Measurements from ENCODE around the gene PDIA2.

The PDIA2 gene

DNA sequence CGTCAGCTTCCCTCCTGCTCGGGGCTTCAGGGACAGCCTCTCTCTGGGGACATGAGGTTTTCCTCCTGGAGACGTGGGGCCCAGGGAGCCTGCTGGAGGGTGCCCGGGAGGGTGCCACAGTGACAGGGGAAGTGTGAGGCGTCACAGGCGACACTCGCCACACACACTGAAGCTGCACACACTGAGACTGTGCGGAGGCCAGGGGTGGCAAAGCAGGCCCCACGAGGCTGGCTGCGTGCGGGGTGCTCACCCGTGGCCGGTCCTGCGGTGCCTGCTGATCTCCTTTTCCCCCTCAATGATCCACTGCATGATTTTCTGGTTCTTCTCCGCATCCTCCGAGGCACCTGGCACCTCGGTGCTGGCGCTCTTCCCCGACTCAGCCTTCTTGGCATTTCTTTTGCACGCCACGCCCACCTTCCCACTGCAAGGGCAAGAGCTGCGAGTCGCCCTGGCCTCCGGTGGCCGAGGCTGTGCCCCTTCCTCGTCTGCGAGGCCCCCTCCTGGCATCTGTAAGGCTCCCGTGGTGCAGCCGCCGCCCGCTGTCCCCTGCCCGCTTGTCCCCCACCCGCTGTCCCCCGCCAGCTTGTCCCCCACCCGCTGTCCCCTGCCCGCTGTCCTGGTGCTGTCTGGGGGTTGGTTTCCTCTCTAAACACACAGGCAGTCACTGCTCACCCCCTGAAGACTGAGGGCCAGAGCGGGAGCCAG lies 14.0 kb downstream of the PDIA2 start:
- Histone ChIP-seq H3K4me3 (ENCODE audit: low read depth in 1 of 2, low read length in 2 of 2) (no peak overlapping the region), H3K4me1 (ENCODE audit: control insufficient read depth in 1 of 2, insufficient read depth in 2 of 2, low read length in 2 of 2) (no peaks in the 10 kb centered on the region), H3K9me3 (ENCODE audit: control insufficient read depth in 1 of 2, low read length in 2 of 2) (no peaks in the 10 kb centered on the region), H3K27me3 (ENCODE audit: control insufficient read depth in 1 of 2, insufficient read depth in 2 of 2, low read length in 2 of 2) (no peaks in the 10 kb centered on the region), H3K9ac (ENCODE audit: low read depth in 1 of 2, low read length in 2 of 2) (no peak overlapping the region), H3K27ac (ENCODE audit: low read depth, low read length) (no peak overlapping the region), H3K36me3 (ENCODE audit: control insufficient read depth in 1 of 2, insufficient read depth in 2 of 2, low read length in 2 of 2) (peaks cover 8 to 38% of the 10 kb centered on the region in 2 donors)

DNA sequence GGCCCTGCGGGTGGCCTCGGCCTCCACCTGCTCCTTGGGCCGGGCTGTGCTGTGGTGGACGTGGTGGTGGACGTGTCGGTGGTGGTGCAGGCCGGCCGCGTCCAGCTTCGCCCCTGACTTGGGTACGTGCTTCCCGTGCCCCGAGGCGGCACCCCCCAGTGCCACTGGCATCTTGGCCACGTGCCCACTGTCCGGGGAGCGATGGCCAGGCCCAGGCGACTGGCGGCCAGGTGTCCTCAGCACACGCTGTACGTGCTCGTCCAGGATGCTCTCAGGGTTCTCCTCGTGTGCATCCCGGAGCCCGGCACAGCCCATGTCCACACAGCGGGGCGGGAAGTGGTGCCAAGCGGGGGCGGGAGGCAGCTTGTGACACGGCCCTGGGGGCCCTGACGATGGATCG lies 14.9 kb downstream of the PDIA2 start:
- H3K4me1 ChIP-seq (ENCODE audit: control insufficient read depth in 1 of 2, insufficient read depth in 2 of 2, low read length in 2 of 2), result no peaks in the 10 kb centered on the region
- peaks cover 8 to 36% of the 10 kb centered on the region in 2 donors for H3K36me3 ChIP-seq (ENCODE audit: control insufficient read depth in 1 of 2, insufficient read depth in 2 of 2, low read length in 2 of 2)
- H3K27ac ChIP-seq (ENCODE audit: low read depth, low read length), result no peak overlapping the region
- no peak overlapping the region for H3K4me3 ChIP-seq (ENCODE audit: low read depth in 1 of 2, low read length in 2 of 2)
- no peaks in the 10 kb centered on the region for H3K9me3 ChIP-seq (ENCODE audit: control insufficient read depth in 1 of 2, low read length in 2 of 2)
- no peak overlapping the region for H3K9ac ChIP-seq (ENCODE audit: low read depth in 1 of 2, low read length in 2 of 2)
- no peaks in the 10 kb centered on the region for H3K27me3 ChIP-seq (ENCODE audit: control insufficient read depth in 1 of 2, insufficient read depth in 2 of 2, low read length in 2 of 2)

DNA sequence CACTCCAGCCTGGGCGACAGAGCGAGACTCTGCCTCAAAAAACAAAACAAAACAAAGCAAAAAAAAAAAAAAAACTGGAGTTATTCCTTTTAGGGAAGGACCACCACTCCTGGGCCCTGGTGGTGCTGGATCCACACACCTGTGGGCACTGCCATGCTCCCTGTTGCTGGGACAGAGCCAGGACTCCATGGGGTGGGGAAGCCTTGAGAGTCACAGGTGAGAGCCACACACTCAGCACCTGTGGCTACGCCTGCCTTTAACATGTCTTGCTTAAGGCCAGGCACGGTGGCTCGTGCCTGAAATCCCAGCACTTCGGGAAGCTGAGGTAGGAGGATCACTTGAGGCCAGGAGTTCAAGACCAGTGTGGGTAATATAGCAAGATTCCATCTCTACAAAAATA lies 18.3 kb downstream of the PDIA2 start:
- H3K4me1 ChIP-seq (ENCODE audit: control insufficient read depth in 1 of 2, insufficient read depth in 2 of 2, low read length in 2 of 2), result no peaks in the 10 kb centered on the region
- H3K9ac ChIP-seq (ENCODE audit: low read depth in 1 of 2, low read length in 2 of 2), result no peak overlapping the region
- no peak overlapping the region for H3K4me3 ChIP-seq (ENCODE audit: low read depth in 1 of 2, low read length in 2 of 2)
- no peak overlapping the region for H3K27ac ChIP-seq (ENCODE audit: low read depth, low read length)
- no peaks in the 10 kb centered on the region for H3K27me3 ChIP-seq (ENCODE audit: control insufficient read depth in 1 of 2, insufficient read depth in 2 of 2, low read length in 2 of 2)
- H3K9me3 ChIP-seq (ENCODE audit: control insufficient read depth in 1 of 2, low read length in 2 of 2), result no peaks in the 10 kb centered on the region
- peaks cover 10 to 39% of the 10 kb centered on the region in 2 donors for H3K36me3 ChIP-seq (ENCODE audit: control insufficient read depth in 1 of 2, insufficient read depth in 2 of 2, low read length in 2 of 2)

DNA sequence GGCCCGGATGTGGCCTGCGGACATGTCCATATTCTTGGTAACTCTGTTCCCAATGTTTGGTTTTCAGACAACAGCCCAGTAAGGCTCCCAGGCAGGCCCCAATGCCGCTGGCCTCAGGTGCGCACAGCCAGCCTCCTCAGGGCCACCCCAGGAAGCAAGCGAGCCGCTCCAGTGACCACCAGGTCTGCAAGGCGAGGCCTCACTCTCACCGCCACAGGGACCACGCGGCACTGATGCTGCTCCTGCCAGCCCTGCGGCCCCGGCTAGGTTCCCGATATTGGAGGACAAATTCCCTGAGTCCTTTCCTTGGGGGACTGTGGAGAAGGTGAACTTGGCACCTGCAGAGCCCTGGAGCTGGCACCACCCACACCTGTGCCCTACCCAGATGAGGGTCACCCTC lies 19.0 kb downstream of the PDIA2 start:
- H3K36me3 ChIP-seq (ENCODE audit: control insufficient read depth in 1 of 2, insufficient read depth in 2 of 2, low read length in 2 of 2), result peaks cover 10 to 40% of the 10 kb centered on the region in 2 donors
- no peak overlapping the region for H3K9ac ChIP-seq (ENCODE audit: low read depth in 1 of 2, low read length in 2 of 2)
- H3K9me3 ChIP-seq (ENCODE audit: control insufficient read depth in 1 of 2, low read length in 2 of 2), result no peaks in the 10 kb centered on the region
- no peaks in the 10 kb centered on the region for H3K27me3 ChIP-seq (ENCODE audit: control insufficient read depth in 1 of 2, insufficient read depth in 2 of 2, low read length in 2 of 2)
- no peak overlapping the region for H3K4me3 ChIP-seq (ENCODE audit: low read depth in 1 of 2, low read length in 2 of 2)
- no peaks in the 10 kb centered on the region for H3K4me1 ChIP-seq (ENCODE audit: control insufficient read depth in 1 of 2, insufficient read depth in 2 of 2, low read length in 2 of 2)
- H3K27ac ChIP-seq (ENCODE audit: low read depth, low read length), result no peak overlapping the region

DNA sequence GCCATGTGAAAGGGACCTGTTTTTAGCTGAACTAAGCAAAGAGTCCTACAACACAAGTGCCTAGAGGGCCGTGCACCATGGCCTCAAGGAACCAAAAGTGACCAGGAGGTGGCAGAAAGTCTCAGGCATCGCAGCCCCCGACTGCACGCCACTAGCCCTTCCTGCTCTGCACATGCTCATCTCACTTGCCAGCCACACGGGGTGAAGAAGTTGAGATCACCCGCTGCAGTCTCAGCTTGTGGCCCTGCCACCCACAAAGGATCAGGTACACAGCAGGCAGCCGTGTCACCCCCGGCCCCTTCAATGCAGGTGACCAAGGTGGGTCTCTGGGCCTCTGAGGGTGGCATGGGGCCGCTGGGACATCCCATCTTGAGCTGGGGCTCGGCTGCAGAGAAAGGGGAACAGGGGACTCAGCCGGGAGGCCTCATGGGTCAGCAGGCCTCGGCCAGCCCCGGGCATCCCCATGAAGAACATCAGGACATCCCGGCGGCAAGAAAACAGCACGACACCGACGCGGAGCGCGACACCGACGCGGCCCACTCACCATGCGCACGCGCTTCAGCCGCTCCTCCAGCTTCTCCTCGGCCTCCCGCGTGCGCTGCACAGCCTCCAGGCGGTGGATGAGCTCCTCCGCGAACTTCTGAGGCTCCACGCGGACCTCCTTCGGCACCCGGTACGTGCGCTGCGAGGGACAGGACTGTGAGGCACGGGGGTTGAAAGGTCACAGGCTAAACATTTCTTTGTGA lies 21.0 kb downstream of the PDIA2 start:
- no peak overlapping the region for H3K27ac ChIP-seq (ENCODE audit: low read depth, low read length)
- no peak overlapping the region for H3K9ac ChIP-seq (ENCODE audit: low read depth in 1 of 2, low read length in 2 of 2)
- H3K27me3 ChIP-seq (ENCODE audit: control insufficient read depth in 1 of 2, insufficient read depth in 2 of 2, low read length in 2 of 2), result no peaks in the 10 kb centered on the region
- no peaks in the 10 kb centered on the region for H3K4me1 ChIP-seq (ENCODE audit: control insufficient read depth in 1 of 2, insufficient read depth in 2 of 2, low read length in 2 of 2)
- H3K36me3 ChIP-seq (ENCODE audit: control insufficient read depth in 1 of 2, insufficient read depth in 2 of 2, low read length in 2 of 2), result peaks cover 14 to 49% of the 10 kb centered on the region in 2 donors
- H3K9me3 ChIP-seq (ENCODE audit: control insufficient read depth in 1 of 2, low read length in 2 of 2), result no peaks in the 10 kb centered on the region
- no peak overlapping the region for H3K4me3 ChIP-seq (ENCODE audit: low read depth in 1 of 2, low read length in 2 of 2)

DNA sequence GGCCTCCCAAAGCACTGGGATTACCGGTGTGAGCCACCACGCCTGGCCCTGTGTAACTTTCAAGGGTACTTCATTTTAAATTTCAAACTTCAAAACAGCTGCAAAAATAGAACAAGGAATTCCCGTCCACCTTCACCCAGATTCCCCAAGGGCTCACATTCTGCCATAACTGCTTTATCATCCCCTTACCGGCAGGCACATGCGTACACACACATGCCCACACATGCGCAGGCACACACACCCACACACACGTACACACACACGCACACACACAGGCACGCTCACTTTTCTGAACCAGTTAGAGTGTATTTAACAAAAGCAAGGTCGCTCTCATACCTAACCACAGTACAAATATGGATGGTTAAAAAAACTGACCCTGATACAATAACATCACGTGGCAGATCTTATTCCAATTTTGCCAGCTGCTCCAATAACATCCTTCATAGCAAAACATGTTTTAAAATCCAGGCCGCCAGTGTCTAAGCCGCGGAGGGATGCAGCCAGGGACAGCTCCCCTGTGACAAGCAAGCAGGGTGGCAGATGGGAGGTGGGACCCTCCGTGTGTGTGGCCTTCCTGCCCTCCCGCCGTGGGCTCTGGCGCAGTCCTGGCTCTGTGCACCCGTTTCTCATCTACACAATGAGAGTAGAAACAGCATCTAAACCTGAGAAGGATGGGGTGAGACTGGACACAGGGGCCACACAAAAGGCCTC lies 23.1 kb downstream of the PDIA2 start:
- Histone ChIP-seq H3K4me1 (ENCODE audit: control insufficient read depth in 1 of 2, insufficient read depth in 2 of 2, low read length in 2 of 2) (no peaks in the 10 kb centered on the region), H3K9ac (ENCODE audit: low read depth in 1 of 2, low read length in 2 of 2) (no peak overlapping the region), H3K36me3 (ENCODE audit: control insufficient read depth in 1 of 2, insufficient read depth in 2 of 2, low read length in 2 of 2) (peaks cover 23 to 57% of the 10 kb centered on the region in 2 donors), H3K9me3 (ENCODE audit: control insufficient read depth in 1 of 2, low read length in 2 of 2) (no peaks in the 10 kb centered on the region), H3K27me3 (ENCODE audit: control insufficient read depth in 1 of 2, insufficient read depth in 2 of 2, low read length in 2 of 2) (no peaks in the 10 kb centered on the region), H3K4me3 (ENCODE audit: low read depth in 1 of 2, low read length in 2 of 2) (no peak overlapping the region), H3K27ac (ENCODE audit: low read depth, low read length) (no peak overlapping the region)

DNA sequence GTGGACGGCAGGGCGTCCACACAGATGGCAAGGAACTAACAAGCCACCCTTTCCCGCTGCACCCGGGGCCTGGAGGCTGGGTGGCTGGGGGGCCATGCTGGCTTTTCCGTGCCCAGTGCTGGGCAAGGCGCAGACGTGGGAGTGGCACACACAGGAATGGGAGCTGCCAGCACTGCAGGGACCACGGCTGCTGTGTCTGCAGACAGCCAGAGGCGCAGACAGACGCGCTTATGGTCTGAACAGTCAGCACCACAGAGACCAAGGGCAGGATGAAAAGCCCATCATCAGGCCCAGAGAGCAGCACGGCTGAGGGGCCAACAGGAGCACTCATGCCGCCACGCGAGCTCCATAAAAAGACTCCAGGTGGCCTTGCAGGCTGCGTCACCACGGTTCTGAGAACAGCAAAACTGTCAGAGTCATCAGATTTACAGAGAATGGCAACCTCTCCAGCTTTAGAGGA lies 24.0 kb downstream of the PDIA2 start:
- Histone ChIP-seq H3K9ac (ENCODE audit: low read depth in 1 of 2, low read length in 2 of 2) (no peak overlapping the region), H3K36me3 (ENCODE audit: control insufficient read depth in 1 of 2, insufficient read depth in 2 of 2, low read length in 2 of 2) (peaks cover 23 to 61% of the 10 kb centered on the region in 2 donors), H3K27ac (ENCODE audit: low read depth, low read length) (no peak overlapping the region)

DNA sequence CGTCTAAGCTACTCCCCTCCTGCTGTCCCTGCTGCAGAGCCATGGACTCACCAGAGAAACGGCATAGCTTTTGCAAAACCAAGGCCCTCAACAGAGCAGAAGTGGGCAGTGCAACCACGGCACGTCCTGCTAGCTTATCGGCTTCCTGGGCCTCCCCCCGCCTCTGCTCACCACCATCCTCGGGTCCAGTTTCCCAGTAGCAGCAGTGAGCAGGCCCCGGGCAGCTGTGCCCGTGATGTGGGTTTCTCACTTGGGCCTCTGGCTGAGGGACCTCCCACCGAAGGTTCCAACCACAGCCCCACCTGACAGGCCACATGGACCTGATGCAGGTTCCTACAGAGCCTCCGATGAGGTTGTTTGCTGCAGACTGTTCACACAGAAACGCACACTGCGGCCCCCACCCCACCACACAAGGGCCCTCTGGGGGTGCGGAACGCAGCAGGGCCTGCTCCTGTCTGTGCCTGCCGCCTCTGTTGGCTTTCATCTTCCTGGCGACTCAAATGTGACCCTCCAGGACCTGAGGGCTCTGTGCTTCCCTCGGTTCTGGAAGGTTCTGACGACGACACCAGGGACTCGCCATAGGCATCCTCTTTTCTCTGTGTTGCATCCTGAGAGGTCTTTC lies 24.8 kb downstream of the PDIA2 start:
- Histone ChIP-seq H3K4me1 (ENCODE audit: control insufficient read depth in 1 of 2, insufficient read depth in 2 of 2, low read length in 2 of 2) (no peaks in the 10 kb centered on the region), H3K36me3 (ENCODE audit: control insufficient read depth in 1 of 2, insufficient read depth in 2 of 2, low read length in 2 of 2) (peaks cover 23 to 61% of the 10 kb centered on the region in 2 donors), H3K9me3 (ENCODE audit: control insufficient read depth in 1 of 2, low read length in 2 of 2) (no peaks in the 10 kb centered on the region), H3K27me3 (ENCODE audit: control insufficient read depth in 1 of 2, insufficient read depth in 2 of 2, low read length in 2 of 2) (no peaks in the 10 kb centered on the region), H3K9ac (ENCODE audit: low read depth in 1 of 2, low read length in 2 of 2) (no peak overlapping the region), H3K4me3 (ENCODE audit: low read depth in 1 of 2, low read length in 2 of 2) (no peak overlapping the region), H3K27ac (ENCODE audit: low read depth, low read length) (no peak overlapping the region)

More for the DNA sequence above, 24.0 kb downstream of the PDIA2 start:
- H3K27me3 ChIP-seq (ENCODE audit: control insufficient read depth in 1 of 2, insufficient read depth in 2 of 2, low read length in 2 of 2), result no peaks in the 10 kb centered on the region
- H3K4me1 ChIP-seq (ENCODE audit: control insufficient read depth in 1 of 2, insufficient read depth in 2 of 2, low read length in 2 of 2), result no peaks in the 10 kb centered on the region
- H3K9me3 ChIP-seq (ENCODE audit: control insufficient read depth in 1 of 2, low read length in 2 of 2), result no peaks in the 10 kb centered on the region
- no peak overlapping the region for H3K4me3 ChIP-seq (ENCODE audit: low read depth in 1 of 2, low read length in 2 of 2)

DNA sequence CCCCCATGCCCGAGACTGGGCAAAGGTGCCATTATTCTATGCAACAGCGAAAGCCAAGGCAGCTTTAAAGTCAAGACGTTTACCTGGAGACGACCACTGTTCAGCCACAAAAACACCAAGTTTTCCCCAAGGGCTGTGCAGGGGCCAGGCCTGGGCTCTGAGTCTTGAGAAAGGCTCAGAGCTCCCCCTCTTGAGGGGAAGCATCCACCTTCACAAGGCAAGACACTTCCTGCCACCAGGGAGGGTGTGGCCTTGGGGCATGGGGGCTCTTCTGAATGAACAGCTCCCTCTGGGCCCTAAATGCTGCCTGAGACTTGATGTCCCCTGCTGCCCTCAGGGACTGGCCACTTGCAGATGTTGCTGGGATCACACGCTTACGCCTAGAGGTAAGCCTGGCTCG lies 26.5 kb downstream of the PDIA2 start:
- no peak overlapping the region for H3K4me3 ChIP-seq (ENCODE audit: low read depth in 1 of 2, low read length in 2 of 2)
- no peak overlapping the region for H3K9ac ChIP-seq (ENCODE audit: low read depth in 1 of 2, low read length in 2 of 2)
- no peaks in the 10 kb centered on the region for H3K4me1 ChIP-seq (ENCODE audit: control insufficient read depth in 1 of 2, insufficient read depth in 2 of 2, low read length in 2 of 2)
- H3K9me3 ChIP-seq (ENCODE audit: control insufficient read depth in 1 of 2, low read length in 2 of 2), result no peaks in the 10 kb centered on the region
- peaks cover 32 to 65% of the 10 kb centered on the region in 2 donors for H3K36me3 ChIP-seq (ENCODE audit: control insufficient read depth in 1 of 2, insufficient read depth in 2 of 2, low read length in 2 of 2)
- no peak overlapping the region for H3K27ac ChIP-seq (ENCODE audit: low read depth, low read length)
- no peaks in the 10 kb centered on the region for H3K27me3 ChIP-seq (ENCODE audit: control insufficient read depth in 1 of 2, insufficient read depth in 2 of 2, low read length in 2 of 2)

DNA sequence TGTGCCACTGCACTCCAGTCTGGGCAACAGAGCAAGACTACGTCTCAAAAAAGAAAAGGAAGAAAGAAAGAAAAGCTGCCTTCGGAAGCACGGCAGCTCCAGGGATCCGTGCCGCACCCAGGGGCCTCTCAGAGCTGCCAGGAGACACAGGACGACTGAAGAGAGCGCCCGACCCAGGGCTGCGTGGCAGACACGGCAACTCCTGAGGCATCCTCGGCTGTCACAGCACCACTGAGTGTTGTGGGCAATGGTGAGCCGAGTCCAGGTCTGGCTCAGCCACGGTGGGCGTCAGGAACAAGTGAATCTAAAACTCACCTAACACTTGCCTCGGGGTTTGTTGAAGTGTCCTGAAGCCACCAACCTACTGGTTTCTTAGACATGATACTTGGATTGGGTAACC lies 28.8 kb downstream of the PDIA2 start:
- Histone ChIP-seq H3K27ac (ENCODE audit: low read depth, low read length) (no peak overlapping the region), H3K4me1 (ENCODE audit: control insufficient read depth in 1 of 2, insufficient read depth in 2 of 2, low read length in 2 of 2) (no peaks in the 10 kb centered on the region), H3K9ac (ENCODE audit: low read depth in 1 of 2, low read length in 2 of 2) (no peak overlapping the region), H3K9me3 (ENCODE audit: control insufficient read depth in 1 of 2, low read length in 2 of 2) (no peaks in the 10 kb centered on the region), H3K27me3 (ENCODE audit: control insufficient read depth in 1 of 2, insufficient read depth in 2 of 2, low read length in 2 of 2) (no peaks in the 10 kb centered on the region), H3K36me3 (ENCODE audit: control insufficient read depth in 1 of 2, insufficient read depth in 2 of 2, low read length in 2 of 2) (peaks cover 30 to 62% of the 10 kb centered on the region in 2 donors), H3K4me3 (ENCODE audit: low read depth in 1 of 2, low read length in 2 of 2) (no peak overlapping the region)
